ENCODE results near the gene MMP14. TPM values are rescaled to one million over a fixed set of nuclear protein-coding genes. Genes with fewer than 3 reads are reported as not detected.

Gene MMP14
- total and polyA plus RNA-seq, 9 of the 15 experiments (the other 6 are each of a cell fraction or from before 2014, with no cell fraction given) = 0.36 to 5.8 (median 1.3) TPM; not detected in 2

GRCh38 chr14:22872033-22872832, 35.8 kb downstream of the MMP14 start (continued):
- TF ChIP-seq MAZ (CRISPR knock-in tag; conservative IDR thresholded peaks at IDR 0.05 in 1 of 2, IDR thresholded peaks at IDR 0.05 in 1 of 2) (peak; percentile 10 to 62; a peak in 3 of 4 replicates), ARID3A (IDR thresholded peaks at IDR 0.05; ENCODE audit: borderline replicate concordance, low read depth, low read length) (peak; percentile 70; the same call in 1 of the 2 replicates), GATA2 (CRISPR knock-in tag; IDR thresholded peaks at IDR 0.05) (no peak), ZBTB40 (IDR thresholded peaks at IDR 0.05) (peak; percentile 49), ZBTB40 (CRISPR knock-in tag; IDR thresholded peaks at IDR 0.05) (no peak), RNF2 (IDR thresholded peaks at IDR 0.05) (no peak), ZNF316 (IDR thresholded peaks at IDR 0.05) (no peak), KLF10 (CRISPR knock-in tag; IDR thresholded peaks at IDR 0.05) (no peak), SP2 (IDR thresholded peaks at IDR 0.05; ENCODE audit: extremely low read depth, low read depth, low read length, poor library complexity, severe bottlenecking) (no peak), THAP12 (CRISPR knock-in tag; IDR thresholded peaks at IDR 0.05) (no peak), CC2D1A (IDR thresholded peaks at IDR 0.05) (0 out of 2 replicates have a peak, but pooled peaks have one; percentile 19)
- TF ChIP-seq, protein P1, sequence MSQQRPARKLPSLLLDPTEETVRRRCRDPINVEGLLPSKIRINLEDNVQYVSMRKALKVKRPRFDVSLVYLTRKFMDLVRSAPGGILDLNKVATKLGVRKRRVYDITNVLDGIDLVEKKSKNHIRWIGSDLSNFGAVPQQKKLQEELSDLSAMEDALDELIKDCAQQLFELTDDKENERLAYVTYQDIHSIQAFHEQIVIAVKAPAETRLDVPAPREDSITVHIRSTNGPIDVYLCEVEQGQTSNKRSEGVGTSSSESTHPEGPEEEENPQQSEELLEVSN (IDR thresholded peaks at IDR 0.05; ENCODE audit: borderline replicate concordance in 1 of 2, extremely low read depth in 1 of 2, insufficient read depth in 1 of 2, insufficient read length in 1 of 2, low read depth in 1 of 2, low read length in 1 of 2, poor library complexity in 1 of 2, severe bottlenecking in 1 of 2) = no peak

All from K562 (cell line).